GM12872 (cell line): ENCODE measurements around the gene RAB11A.
A peak's percentile ranks its signal among the peaks of the same experiment; 100 is the strongest.

Experiments used
- TF ChIP-seq, protein P1 (sequence below): IDR thresholded peaks from 3 replicates; pipeline ENCODE4 v1.5.1; 2011; ENCODE audit warnings: low read depth, mild to moderate bottlenecking, low read length, moderate library complexity; ENCODE audit not compliant: insufficient read depth

Gene RAB11A

DNA sequence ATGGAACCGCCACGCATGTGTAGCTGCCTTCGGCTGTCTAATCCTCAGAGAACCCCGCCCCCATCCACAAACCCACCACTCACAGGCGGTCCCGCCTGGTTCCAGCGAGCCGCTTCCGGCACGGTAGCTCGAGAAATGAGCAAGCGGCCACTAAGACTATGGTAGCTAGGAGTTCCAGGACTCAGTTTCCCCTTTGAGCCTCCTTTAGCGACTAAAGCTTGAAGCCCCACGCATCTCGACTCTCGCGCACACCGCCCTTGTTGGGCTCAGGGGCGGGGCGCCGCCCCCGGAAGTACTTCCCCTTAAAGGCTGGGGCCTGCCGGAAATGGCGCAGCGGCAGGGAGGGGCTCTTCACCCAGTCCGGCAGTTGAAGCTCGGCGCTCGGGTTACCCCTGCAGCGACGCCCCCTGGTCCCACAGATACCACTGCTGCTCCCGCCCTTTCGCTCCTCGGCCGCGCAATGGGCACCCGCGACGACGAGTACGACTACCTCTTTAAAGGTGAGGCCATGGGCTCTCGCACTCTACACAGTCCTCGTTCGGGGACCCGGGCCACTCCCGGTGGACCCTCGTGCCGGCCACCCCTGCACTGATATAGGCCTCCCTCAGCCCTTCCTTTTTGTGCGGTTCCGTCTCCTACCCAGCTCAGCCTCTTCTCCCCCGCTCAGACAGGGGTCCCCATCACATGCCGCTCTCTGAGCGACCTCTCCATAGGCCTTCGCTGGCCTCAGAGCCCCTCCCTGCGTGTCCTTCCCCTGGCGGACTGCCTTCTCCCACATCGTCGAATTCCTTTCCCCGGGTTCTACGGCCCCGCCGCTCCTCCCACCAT lies at the start of gene RAB11A:
Gene RAB11A (plus strand): TSS at position 366 of the 828 bp plus-strand sequence. CDS start 95 bp downstream, at position 461.
- TF ChIP-seq, protein P1, sequence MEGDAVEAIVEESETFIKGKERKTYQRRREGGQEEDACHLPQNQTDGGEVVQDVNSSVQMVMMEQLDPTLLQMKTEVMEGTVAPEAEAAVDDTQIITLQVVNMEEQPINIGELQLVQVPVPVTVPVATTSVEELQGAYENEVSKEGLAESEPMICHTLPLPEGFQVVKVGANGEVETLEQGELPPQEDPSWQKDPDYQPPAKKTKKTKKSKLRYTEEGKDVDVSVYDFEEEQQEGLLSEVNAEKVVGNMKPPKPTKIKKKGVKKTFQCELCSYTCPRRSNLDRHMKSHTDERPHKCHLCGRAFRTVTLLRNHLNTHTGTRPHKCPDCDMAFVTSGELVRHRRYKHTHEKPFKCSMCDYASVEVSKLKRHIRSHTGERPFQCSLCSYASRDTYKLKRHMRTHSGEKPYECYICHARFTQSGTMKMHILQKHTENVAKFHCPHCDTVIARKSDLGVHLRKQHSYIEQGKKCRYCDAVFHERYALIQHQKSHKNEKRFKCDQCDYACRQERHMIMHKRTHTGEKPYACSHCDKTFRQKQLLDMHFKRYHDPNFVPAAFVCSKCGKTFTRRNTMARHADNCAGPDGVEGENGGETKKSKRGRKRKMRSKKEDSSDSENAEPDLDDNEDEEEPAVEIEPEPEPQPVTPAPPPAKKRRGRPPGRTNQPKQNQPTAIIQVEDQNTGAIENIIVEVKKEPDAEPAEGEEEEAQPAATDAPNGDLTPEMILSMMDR = peak; percentile 55

DNA sequence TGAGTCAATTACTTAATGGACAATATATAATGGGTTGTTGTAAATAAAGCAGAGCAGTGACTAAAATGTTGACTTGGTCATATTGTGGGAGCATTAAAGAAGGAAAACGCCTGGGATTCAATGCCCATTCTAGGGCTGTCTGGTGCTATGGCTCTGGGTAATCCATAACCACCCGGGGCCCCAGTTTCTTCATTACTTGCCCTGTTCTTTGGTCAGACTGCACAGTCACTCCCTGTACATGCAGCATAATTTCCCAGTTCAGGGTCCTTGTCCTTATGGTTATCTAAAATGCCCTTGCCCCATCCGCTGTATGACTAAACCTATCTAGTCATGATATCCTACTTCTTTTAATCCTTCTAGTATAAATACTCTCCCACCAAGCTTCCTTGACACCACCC lies 49.7 kb upstream of the RAB11A start:
- TF ChIP-seq, protein P1 = no peak

DNA sequence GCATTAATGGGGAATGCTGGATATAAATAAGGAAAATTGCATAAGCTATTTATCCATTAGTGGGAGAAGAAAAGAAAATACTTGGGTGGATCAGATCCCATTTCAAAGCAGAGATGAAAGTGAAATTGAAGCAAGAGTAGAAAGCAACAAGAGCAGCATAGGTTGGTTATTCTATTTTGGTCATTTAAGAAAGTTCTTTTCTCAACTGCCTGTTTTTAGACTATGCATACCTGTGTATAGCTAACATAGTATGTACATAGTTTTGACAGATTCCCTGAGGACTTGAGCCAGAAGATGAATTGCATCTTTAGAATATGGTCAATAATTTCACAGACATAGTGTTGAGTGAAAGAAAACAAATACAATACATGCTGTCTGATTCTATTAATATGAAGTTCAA lies 48.2 kb upstream of the RAB11A start:
- TF ChIP-seq, protein P1 = no peak

DNA sequence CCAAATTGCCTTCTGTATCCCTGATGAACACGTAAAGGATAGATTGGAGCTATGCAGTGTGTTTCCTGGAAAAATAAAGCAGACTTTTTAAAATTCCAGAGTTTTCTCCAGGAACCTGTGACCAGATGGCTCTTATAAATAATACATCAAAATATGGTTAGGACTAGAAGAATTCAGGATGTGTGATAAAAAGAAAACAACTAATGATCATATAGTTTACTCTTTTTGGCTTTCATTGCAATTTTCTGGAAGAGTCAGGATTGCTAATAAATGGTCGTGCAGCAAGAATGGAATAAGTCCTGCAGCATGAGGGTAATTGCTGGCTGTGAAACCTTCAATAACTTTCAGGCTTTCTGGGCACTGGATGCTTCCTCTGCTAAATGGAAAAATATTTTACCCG lies 47.0 kb upstream of the RAB11A start:
- TF ChIP-seq, protein P1 = no peak

DNA sequence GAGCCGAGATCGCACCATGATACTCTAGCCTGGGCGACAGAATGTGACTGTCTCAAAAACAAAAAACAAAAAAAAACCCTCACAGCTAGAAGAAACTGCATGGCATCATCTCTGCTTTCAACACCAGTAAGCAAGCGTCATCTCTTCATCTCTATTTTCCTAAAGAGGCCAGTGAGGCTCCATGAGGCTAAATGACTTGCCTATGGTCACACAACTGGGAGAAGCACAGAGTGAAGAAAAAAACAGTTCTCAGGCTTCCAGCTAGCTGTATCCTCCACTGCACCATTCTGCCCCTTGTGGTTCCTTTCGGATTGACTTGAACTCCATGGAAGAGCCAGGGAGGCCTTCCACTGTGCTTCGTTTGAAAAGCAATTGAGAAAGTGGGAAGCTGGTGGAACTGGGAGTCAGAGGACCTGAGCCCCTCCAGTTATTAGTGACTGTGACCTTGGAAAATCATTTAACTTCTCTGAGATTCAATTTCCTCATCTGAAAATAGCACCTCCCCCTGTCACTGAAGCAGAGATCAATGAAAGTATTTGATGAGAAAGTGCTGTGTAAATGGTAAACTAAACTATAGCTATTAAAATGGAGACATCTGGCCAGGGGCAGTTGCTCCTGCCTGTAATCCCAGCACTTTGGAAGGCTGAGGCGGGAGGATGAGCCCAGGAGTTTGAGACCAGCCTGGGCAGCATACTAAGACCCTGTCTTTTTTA lies 45.1 kb upstream of the RAB11A start:
- TF ChIP-seq, protein P1 = peak; percentile 81

DNA sequence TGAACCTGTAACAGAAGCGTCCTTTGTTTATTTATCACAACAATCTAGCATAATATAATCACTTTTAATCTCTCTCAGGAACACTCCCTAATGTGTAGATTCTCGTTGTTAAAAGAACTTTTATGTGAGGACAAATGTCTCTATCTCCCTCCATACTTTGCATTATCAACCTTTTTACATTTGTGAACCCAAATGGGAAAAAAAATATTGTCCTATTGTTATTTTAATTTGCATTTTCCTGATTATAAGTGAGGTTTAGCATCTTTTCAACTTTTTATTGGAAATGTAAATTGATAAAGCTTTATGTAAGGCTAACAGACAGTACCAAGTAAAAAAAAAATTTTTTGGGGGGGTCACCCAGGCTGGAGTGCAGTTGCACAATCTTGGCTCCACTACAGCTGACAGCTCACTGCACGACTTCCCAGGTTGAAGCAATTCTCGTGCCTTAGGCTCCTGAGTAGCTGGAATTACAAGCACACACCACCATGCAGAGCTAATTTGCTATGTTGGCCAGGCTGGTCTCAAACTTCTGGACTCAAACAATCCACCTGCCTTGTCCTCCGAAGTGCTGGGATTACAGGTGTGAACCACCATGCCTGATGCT lies 44.2 kb upstream of the RAB11A start:
- TF ChIP-seq, protein P1 = no peak

DNA sequence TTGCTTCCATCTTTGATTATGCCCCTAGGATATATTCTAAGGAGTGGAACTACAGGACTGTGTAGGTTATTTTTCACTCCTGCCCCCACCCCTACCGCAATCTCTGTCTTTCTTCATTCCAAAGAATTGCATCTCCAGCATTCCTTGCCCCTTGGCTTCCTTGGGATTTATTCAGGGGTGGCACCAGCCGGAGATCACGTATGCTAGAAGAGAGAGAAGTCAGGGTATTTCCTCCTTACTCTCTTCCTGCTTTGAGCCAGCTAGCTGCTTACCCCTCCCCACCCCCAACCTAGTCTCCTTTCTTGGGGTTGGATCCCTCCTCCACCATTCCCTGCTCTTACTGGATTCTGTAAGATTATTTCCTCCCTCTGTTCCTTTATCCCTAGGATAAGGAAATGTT lies 42.2 kb upstream of the RAB11A start:
- TF ChIP-seq, protein P1 = no peak
